Transverse colon (tissue), 4 donors: ENCODE measurements around the gene NRXN2. TPM values are rescaled to one million over a fixed set of nuclear protein-coding genes. Genes with fewer than 3 reads are reported as not detected.

ENCODE experiments used
- DNase-seq: peaks from one replicate; pipeline ENCODE4 v3.0.0-alpha.2; 2019
- H3K27ac ChIP-seq, 4 donors: fragments of 200-600 bp; sonication (generic); 2 replicates each; pipeline ENCODE4 v1.5.1; 2016 to 2018; ENCODE audit warnings: inconsistent platforms in 4 of 4
- H3K27me3 ChIP-seq: fragments of 200-600 bp; sonication (generic); 2 replicates; pipeline ENCODE4 v1.5.1; 2017; ENCODE audit warnings: inconsistent platforms
- H3K36me3 ChIP-seq, 4 donors: fragments of 200-600 bp; sonication (generic); 2 replicates each; pipeline ENCODE4 v1.5.1; 2017 to 2019; ENCODE audit warnings: inconsistent platforms in 4 of 4
- H3K4me1 ChIP-seq, 4 donors: fragments of 200-600 bp; sonication (generic); 2 replicates each; pipeline ENCODE4 v1.5.1; 2017 to 2020; ENCODE audit warnings: inconsistent platforms in 4 of 4
- H3K4me3 ChIP-seq, 4 donors: fragments of 200-600 bp; sonication (generic); 1 replicate in 1 of 4; 2 replicates in 3 of 4; pipeline versions ENCODE4 v1.5.1 to v1.6.1; 2017 to 2019; ENCODE audit warnings: inconsistent platforms in 4 of 4
- H3K9me3 ChIP-seq, 2 donors: fragments of 200-600 bp; sonication (generic); 2 replicates each; pipeline ENCODE4 v1.5.1; 2017 to 2019; ENCODE audit warnings: inconsistent platforms in 2 of 2
- EP300 ChIP-seq: sonication (generic); formaldehyde crosslinking; IDR thresholded peaks from one replicate; pipeline ENCODE4 v1.6.1; 2017; ENCODE audit warnings: antibody characterized with exemption, low read depth
- POLR2A ChIP-seq: fragments of 450-650 bp; IDR thresholded peaks from one replicate; pipeline ENCODE4 v1.6.1; 2016; ENCODE audit warnings: antibody characterized with exemption, mild to moderate bottlenecking, moderate library complexity
- POLR2AphosphoS5 ChIP-seq, 3 donors: sonication (generic); formaldehyde crosslinking; IDR thresholded peaks; one replicate each; pipeline ENCODE4 v1.6.1; 2016; ENCODE audit warnings: antibody characterized with exemption in 3 of 3
- WGBS, 2 donors: methylation state at CpG; one replicate each; pipeline ENCODE4 v1.1.5; 2018; ENCODE audit warnings: low coverage in 1 of 2; 5-methylcytosine and 5-hydroxymethylcytosine counted together
- in situ Hi-C, 4 donors: fragments of 200-750 bp; cut with MboI; loops; one replicate each; pipeline versions ENCODE4 v1.15.0 to v1.15.1; 2017; ENCODE audit warnings: low sequenced_read_pairs in 3 of 4, low pct_ligation_motif_present in 1 of 4, low pct_unique_long_range_greater_than_20kb in 1 of 4
- intact Hi-C: fragments of 100-400 bp; cut with DNase I; formaldehyde crosslinking; loops from one replicate; pipeline ENCODE4 v1.15.1; 2023; ENCODE audit warnings: low total_unique reads
- total RNA-seq, 4 donors: library from RNA; depleted of rRNA; stranded (reverse); fragments of >200 nt; gene quantifications; one replicate each; pipeline ENCODE4 v1.1.0, GENCODE V29; 2016
- TF ChIP-seq, protein P1 (sequence below), 5 experiments: fragments of 200-600 bp in 3 of 5; fragments of 450-650 bp in 2 of 5; sonication (generic) in 3 of 5; IDR thresholded peaks; 1 replicate in 2 of 5; 2 replicates in 3 of 5; pipeline ENCODE4 v1.5.1; 2016 to 2017; ENCODE audit warnings: antibody characterized with exemption in 5 of 5, inconsistent platforms in 3 of 5, mild to moderate bottlenecking in 2 of 5, moderate library complexity in 1 of 5

NRXN2 gene
- total RNA-seq, 4 donors from 2014 or later: 2.9 to 7.4 (median 6.8) TPM

DNA sequence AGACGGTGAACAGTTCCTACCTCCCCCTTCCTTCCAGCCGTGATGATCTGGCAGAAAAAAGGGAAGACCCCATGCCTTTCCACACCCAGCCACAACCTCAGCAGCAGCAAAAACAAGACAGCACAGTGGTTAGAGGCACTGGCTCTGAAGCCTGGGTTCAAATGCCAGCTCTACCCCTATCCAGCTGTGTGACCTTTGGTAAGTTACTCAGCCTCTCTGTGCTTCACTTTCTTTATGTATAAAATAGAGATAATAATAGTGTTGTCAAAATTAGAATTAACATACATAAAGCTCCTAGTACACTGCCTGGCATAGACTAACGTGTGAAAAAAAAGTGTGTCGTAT, 4.2 kb downstream of the NRXN2 start:
- no peaks in the 10 kb centered on the region for H3K9me3 ChIP-seq
- H3K36me3 ChIP-seq: no peaks in the 10 kb centered on the region
- H3K27me3 ChIP-seq: peaks cover 79% of the 10 kb centered on the region
- peaks cover 0 to 7% (median 3%) of the 10 kb centered on the region in 4 donors for H3K4me1 ChIP-seq
- intact Hi-C loops: no loop called here
- H3K27ac ChIP-seq: no peak overlapping the region
- H3K4me3 ChIP-seq: no peak overlapping the region
- in situ Hi-C loops: no loop called here
- TF ChIP-seq, protein P1, sequence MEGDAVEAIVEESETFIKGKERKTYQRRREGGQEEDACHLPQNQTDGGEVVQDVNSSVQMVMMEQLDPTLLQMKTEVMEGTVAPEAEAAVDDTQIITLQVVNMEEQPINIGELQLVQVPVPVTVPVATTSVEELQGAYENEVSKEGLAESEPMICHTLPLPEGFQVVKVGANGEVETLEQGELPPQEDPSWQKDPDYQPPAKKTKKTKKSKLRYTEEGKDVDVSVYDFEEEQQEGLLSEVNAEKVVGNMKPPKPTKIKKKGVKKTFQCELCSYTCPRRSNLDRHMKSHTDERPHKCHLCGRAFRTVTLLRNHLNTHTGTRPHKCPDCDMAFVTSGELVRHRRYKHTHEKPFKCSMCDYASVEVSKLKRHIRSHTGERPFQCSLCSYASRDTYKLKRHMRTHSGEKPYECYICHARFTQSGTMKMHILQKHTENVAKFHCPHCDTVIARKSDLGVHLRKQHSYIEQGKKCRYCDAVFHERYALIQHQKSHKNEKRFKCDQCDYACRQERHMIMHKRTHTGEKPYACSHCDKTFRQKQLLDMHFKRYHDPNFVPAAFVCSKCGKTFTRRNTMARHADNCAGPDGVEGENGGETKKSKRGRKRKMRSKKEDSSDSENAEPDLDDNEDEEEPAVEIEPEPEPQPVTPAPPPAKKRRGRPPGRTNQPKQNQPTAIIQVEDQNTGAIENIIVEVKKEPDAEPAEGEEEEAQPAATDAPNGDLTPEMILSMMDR (IDR thresholded peaks at IDR 0.05): no peak
- no peak for TF ChIP-seq EP300
- no peak for TF ChIP-seq POLR2AphosphoS5 (IDR thresholded peaks at IDR 0.05)
- TF ChIP-seq POLR2A: no peak
- no peak for DNase-seq
- 30 to 68% methylated on average over 4 of the region's 4 CpGs for WGBS, 2 donors

DNA sequence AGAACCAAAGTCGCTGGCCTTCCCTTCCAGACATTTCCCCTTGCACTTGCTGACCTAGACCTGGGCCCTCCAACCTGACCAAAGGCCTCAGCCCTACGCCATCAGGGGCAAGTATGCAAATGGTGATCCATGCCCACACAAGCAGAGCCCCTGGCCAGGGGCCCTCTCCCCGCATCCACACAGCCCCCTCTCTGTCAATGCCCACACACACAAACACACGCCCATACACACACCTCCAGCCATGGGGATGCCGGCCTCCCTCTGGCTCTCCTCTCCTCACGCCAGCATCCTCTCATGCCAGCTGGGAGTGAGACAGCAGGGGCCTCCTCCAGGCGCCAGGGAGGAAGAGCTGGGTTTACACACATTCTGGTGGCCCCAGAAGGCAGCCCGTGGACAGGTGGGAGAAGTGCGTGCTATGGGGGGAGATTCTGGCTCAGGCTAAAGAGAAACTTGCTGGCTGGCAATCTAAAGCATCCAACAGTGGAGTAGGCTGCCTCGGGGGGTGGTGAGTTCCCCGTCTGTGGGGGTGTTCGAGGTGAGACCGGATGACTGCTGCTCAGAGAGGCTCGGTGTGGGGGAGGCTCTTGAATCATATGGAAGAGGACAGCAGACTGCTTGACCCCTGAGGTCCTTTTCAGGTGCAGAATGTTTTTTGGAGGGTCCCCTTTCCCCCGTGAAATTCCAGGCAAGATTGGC, 4.8 kb downstream of the NRXN2 start:
- intact Hi-C loops: no loop called here

DNA sequence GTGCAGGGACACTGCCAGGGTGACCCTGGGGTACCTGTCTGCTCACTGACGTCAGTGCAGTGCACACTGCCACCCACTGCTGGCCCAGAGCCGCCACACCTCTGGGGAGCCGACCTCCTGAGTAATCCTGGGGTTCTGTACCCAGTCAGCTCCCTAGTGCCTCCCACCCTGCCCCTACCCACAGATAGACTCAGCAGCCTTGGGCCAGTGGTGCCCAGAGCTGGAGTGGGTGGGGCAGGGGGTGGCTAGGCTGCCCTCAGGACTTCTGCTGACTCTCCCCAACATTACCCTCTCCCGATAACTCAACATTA, 5.8 kb downstream of the NRXN2 start:
- Histone ChIP-seq H3K27me3 (peaks cover 86% of the 10 kb centered on the region), H3K4me1 (peaks cover 0 to 10% (median 4%) of the 10 kb centered on the region in 4 donors), H3K4me3 (no peak overlapping the region), H3K36me3 (no peaks in the 10 kb centered on the region), H3K9me3 (no peaks in the 10 kb centered on the region), H3K27ac (no peak overlapping the region)
- no peak for TF ChIP-seq EP300
- no peak for TF ChIP-seq POLR2A
- 47% methylated on average over 4 of the region's 4 CpGs; no CpG with 5 or more reads in 1 of the 2 donors for WGBS, 2 donors
- in situ Hi-C loops (no loop called here), intact Hi-C loops (no loop called here)
- no peak for DNase-seq

More for the DNA sequence above, 4.8 kb downstream of the NRXN2 start:
- no peaks in the 10 kb centered on the region for H3K36me3 ChIP-seq
- H3K4me1 ChIP-seq: peaks cover 0 to 4% (median 1%) of the 10 kb centered on the region in 4 donors
- WGBS, 2 donors: 67 to 73% methylated on average over 7 to 15 of the region's 15 CpGs
- in situ Hi-C loops: no loop called here
- no peak overlapping the region for H3K4me3 ChIP-seq
- no peaks in the 10 kb centered on the region for H3K9me3 ChIP-seq
- TF ChIP-seq EP300: no peak
- TF ChIP-seq, protein P1 (IDR thresholded peaks at IDR 0.05): no peak
- TF ChIP-seq POLR2AphosphoS5 (IDR thresholded peaks at IDR 0.05): no peak
- TF ChIP-seq POLR2A: no peak
- H3K27ac ChIP-seq: no peak overlapping the region
- H3K27me3 ChIP-seq: peaks cover 84% of the 10 kb centered on the region
- DNase-seq: no peak

DNA sequence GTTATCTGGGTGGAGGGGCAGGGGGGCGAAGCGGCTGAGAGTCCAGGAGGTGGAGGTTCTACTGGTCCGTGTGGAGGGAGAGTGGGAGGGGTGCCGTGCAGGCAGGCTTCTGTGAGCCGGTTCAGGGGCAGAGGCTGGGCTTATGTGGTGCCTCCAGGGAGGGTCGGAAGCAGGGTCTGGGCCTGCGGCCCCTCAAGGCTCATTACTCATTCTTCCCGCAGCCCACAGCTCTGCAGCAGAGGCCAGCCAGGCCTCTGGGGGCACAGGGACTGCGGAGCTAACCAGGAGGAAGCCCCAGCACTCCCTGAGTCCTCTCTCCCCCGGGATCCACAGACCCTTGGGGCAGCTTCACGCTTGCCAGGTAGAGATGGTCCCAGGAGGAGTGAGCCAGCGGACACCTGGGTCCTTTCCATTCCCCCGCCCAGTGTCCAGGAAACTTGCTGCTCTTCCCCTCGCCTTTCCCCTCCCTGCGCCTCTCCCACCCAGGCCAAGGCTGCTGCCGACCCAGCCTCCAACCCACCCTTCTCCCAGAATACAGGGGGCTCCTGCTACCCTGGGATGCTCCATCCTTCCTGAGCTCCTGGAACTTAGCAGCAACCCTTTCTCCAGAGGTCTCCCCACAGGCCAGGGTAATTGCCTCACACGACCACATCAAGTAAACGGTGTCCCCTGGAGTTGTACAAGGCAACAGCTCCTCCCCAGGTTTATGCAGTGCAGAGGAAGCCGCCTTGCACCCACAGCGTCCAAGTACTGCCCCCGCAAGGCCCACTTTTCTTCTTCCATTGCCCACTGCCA, 6.3 kb downstream of the NRXN2 start:
- Histone ChIP-seq H3K9me3 (no peaks in the 10 kb centered on the region), H3K4me3 (no peak overlapping the region), H3K27ac (no peak overlapping the region), H3K27me3 (peaks cover 86% of the 10 kb centered on the region), H3K36me3 (no peaks in the 10 kb centered on the region), H3K4me1 (peaks cover 0 to 13% (median 4%) of the 10 kb centered on the region in 4 donors)
- intact Hi-C loops (no loop called here), in situ Hi-C loops (no loop called here)
- TF ChIP-seq POLR2A (no peak), EP300 (no peak), POLR2AphosphoS5 (IDR thresholded peaks at IDR 0.05) (no peak)
- TF ChIP-seq, protein P1 (IDR thresholded peaks at IDR 0.05): no peak
- WGBS, 2 donors: 28 to 49% methylated on average over 6 to 19 of the region's 21 CpGs
- no peak for DNase-seq
